GM12892 (cell line): ENCODE results near the gene PPM1H.

Source experiments
- POLR2AphosphoS5 ChIP-seq: IDR thresholded peaks from 2 replicates; pipeline ENCODE4 v1.6.1; 2011; ENCODE audit warnings: low read depth, low read length, control low read depth
- TAF1 ChIP-seq: IDR thresholded peaks from 2 replicates; pipeline ENCODE4 v1.6.1; 2011; ENCODE audit warnings: low read depth, mild to moderate bottlenecking, control low read depth, low read length, borderline replicate concordance

DNA sequence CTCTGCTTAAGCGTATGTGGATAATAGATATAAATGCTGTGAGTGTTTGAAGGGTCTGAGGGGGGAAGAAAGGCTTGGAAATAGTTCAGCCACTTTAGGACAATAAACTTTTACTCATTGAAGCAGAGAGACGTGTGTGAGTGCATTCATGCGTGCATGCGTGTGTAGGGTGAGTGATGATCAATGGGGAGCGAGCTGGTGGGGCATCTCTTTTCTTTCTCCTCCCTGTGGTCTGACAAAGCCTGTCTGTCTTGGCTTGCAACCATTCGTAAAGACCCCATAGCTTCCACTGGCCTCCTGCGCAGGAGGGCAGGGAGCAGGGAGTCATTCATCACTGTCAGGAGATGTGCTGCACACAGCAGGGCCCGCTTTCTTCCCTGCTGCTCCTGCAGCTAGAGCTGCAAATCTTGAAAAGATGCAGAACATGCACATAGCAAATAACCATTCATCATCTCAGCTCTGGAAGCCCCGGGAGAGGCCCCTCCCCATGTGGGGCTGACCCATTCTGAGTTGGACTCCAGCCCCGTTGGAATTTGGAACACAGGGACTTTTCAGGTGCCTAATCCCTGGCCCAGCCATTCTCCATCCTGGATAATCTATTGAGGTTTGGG lies 223.2 kb downstream of the PPM1H start:
- no peak for TF ChIP-seq TAF1
- no peak for TF ChIP-seq POLR2AphosphoS5
